CD8-positive, alpha-beta memory T cell (primary cell): ENCODE measurements around the gene MYLK4. TPM values are rescaled to one million over a fixed set of nuclear protein-coding genes. Genes with fewer than 3 reads are reported as not detected.

Source experiments
- CTCF ChIA-PET: fragments of 350-600 bp; sonication (Branson Sonifier 250); formaldehyde crosslinking; loops from one replicate; lab custom pipeline; 2021; ENCODE audit warnings: antibody characterized with exemption; lab: Charles Lee
- POLR2A ChIA-PET: fragments of 350-600 bp; sonication (Branson Sonifier 250); formaldehyde crosslinking; loops from one replicate; lab custom pipeline; 2021; ENCODE audit warnings: antibody characterized with exemption; lab: Charles Lee
- DNase-seq, 5 donors: peaks; one replicate each; pipeline versions ENCODE4 v3.0.0 to v3.0.0-alpha.2; 2020 to 2022; ENCODE audit warnings: mixed read lengths in 1 of 5
- H3K27ac ChIP-seq: one replicate; pipeline ENCODE4 v1.7.0; 2013; ENCODE audit warnings: low read depth, mild to moderate bottlenecking, low read length, moderate library complexity
- H3K27me3 ChIP-seq: 2 replicates; pipeline ENCODE4 v1.7.0; 2013; ENCODE audit warnings: low read length, mild to moderate bottlenecking; ENCODE audit not compliant: insufficient read depth, poor library complexity, severe bottlenecking
- H3K36me3 ChIP-seq: 2 replicates; pipeline ENCODE4 v1.7.0; 2013; ENCODE audit warnings: mild to moderate bottlenecking, low read length, moderate library complexity; ENCODE audit not compliant: insufficient read depth
- H3K4me1 ChIP-seq: 2 replicates; pipeline ENCODE4 v1.7.0; 2013; ENCODE audit warnings: mild to moderate bottlenecking, low read length, moderate library complexity; ENCODE audit not compliant: insufficient read depth
- H3K4me3 ChIP-seq: 2 replicates; pipeline ENCODE4 v1.7.0; 2013; ENCODE audit warnings: mild to moderate bottlenecking, low read length
- H3K9me3 ChIP-seq: 2 replicates; pipeline ENCODE4 v1.7.0; 2013; ENCODE audit warnings: mild to moderate bottlenecking, low read length
- H3K27ac Mint-ChIP-seq, 8 donors: one replicate each; pipeline ENCODE4 v1.8.0; 2020 to 2021; ENCODE audit warnings: mixed read lengths in 8 of 8, mild to moderate bottlenecking in 6 of 8, inconsistent platforms in 3 of 8, moderate library complexity in 3 of 8
- H3K27me3 Mint-ChIP-seq, 2 donors: one replicate each; pipeline ENCODE4 v1.8.0; 2020 to 2021; ENCODE audit warnings: mixed read lengths in 2 of 2, mild to moderate bottlenecking in 1 of 2, moderate library complexity in 1 of 2
- H3K36me3 Mint-ChIP-seq, 3 donors: one replicate each; pipeline ENCODE4 v1.8.0; 2020 to 2021; ENCODE audit warnings: mixed read lengths in 3 of 3, inconsistent platforms in 1 of 3, mild to moderate bottlenecking in 1 of 3
- H3K4me1 Mint-ChIP-seq, 3 donors: one replicate each; pipeline ENCODE4 v1.8.0; 2020 to 2021; ENCODE audit warnings: mixed read lengths in 3 of 3, inconsistent platforms in 1 of 3, mild to moderate bottlenecking in 1 of 3
- H3K4me3 Mint-ChIP-seq, 7 donors: one replicate each; pipeline ENCODE4 v1.8.0; 2020 to 2021; ENCODE audit warnings: mixed read lengths in 7 of 7, mild to moderate bottlenecking in 6 of 7, moderate library complexity in 4 of 7, inconsistent platforms in 2 of 7
- H3K9me3 Mint-ChIP-seq, 5 donors: one replicate each; pipeline ENCODE4 v1.8.0; 2020 to 2022; ENCODE audit warnings: mixed read lengths in 5 of 5, mild to moderate bottlenecking in 3 of 5, moderate library complexity in 2 of 5, inconsistent platforms in 1 of 5
- polyA plus RNA-seq: library from polyadenylated mRNA; unstranded; fragments of 300-500 nt; fragmentation: Illumina TruSeq; gene quantifications from one replicate; pipeline ENCODE4 v1.2.3, GENCODE V29; 2021
- total RNA-seq, 2 experiments: library from RNA; stranded (reverse); gene quantifications; one replicate each; pipeline ENCODE4 v1.2.3, GENCODE V29; 2021

Gene MYLK4
- total and polyA plus RNA-seq, 3 experiments from 2014 or later = 0.22 to 0.24 (median 0.24) TPM

DNA sequence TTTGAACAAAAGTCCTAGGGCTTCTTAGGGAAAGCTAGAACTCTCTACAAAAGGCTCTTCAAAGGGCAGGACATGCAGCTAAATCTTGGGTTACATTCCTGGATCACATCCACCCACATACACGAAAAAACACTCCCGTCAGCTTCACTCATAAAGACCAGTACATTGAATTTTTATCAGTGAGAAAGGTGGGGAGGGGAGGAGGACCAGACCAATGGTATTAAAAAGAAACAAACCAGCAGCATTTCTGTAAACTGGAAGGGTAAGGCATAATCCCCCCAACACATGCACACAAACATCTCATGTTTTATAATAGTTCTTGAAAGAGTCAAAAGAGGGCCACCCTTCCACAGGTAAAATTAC, 31.6 kb downstream of the MYLK4 start:
- Mint-ChIP-seq H3K4me1 (no peaks in the 10 kb centered on the region), H3K27ac (no peak overlapping the region), H3K4me3 (no peak overlapping the region), H3K9me3 (peaks cover 2 to 9% (median 7%) of the 10 kb centered on the region in 5 donors), H3K36me3 (peaks cover 0 to 19% (median 1%) of the 10 kb centered on the region in 3 donors), H3K27me3 (peaks cover 3 to 7% of the 10 kb centered on the region in 2 donors)
- Histone ChIP-seq H3K27me3 (no peaks in the 10 kb centered on the region), H3K9me3 (no peaks in the 10 kb centered on the region), H3K4me3 (no peak overlapping the region), H3K27ac (no peak overlapping the region), H3K4me1 (no peaks in the 10 kb centered on the region), H3K36me3 (no peaks in the 10 kb centered on the region)
- DNase-seq = no peak
- ChIA-PET POLR2A (no interaction called here), CTCF (no interaction called here)

DNA sequence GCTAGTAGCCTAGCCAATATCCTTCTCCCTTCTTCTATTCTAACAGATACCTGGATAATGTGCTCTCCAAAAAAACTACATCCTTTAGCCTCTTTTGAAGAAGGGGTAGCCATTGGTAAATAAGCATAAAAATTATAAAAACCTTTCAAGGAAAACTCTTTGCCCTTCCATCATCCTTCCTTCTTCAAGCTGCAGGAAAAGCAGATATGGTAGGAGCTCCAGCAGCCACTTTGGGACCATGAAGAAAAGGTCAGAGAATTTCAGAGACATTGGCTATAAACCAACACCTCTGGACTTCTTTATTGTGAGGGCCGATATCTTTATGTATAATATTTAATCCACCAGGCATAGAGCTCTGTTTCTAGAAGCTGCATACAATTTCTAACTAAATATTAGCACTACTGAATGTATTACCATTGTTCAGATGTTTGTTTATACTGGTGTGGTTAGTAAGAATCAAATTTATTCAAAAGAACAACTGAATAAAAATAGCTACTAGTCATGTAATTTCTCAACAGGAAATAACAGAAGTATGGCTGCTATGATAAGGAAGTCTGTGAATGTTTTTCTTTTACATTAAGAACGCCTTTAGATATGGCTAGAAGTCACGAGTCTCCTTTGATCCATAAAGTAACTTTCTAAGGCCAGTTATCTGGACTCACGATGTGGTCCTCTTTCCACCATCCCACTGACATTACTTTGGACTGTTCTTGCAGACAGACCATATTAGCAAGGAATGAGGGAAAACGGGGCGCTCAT, 32.2 kb downstream of the MYLK4 start:
- no peak overlapping the region for H3K4me3 ChIP-seq
- ChIA-PET POLR2A (no interaction called here), CTCF (no interaction called here)
- no peaks in the 10 kb centered on the region for H3K36me3 ChIP-seq
- H3K27ac ChIP-seq = no peak overlapping the region
- no peak overlapping the region for H3K4me3 Mint-ChIP-seq
- no peaks in the 10 kb centered on the region for H3K27me3 ChIP-seq
- no peaks in the 10 kb centered on the region for H3K9me3 ChIP-seq
- H3K36me3 Mint-ChIP-seq = peaks cover 0 to 21% (median 1%) of the 10 kb centered on the region in 3 donors
- H3K4me1 Mint-ChIP-seq = no peaks in the 10 kb centered on the region
- no peak overlapping the region for H3K27ac Mint-ChIP-seq
- no peak for DNase-seq
- H3K9me3 Mint-ChIP-seq = peaks cover 2 to 9% (median 7%) of the 10 kb centered on the region in 5 donors
- peaks cover 3 to 6% of the 10 kb centered on the region in 2 donors for H3K27me3 Mint-ChIP-seq
- H3K4me1 ChIP-seq = no peaks in the 10 kb centered on the region

DNA sequence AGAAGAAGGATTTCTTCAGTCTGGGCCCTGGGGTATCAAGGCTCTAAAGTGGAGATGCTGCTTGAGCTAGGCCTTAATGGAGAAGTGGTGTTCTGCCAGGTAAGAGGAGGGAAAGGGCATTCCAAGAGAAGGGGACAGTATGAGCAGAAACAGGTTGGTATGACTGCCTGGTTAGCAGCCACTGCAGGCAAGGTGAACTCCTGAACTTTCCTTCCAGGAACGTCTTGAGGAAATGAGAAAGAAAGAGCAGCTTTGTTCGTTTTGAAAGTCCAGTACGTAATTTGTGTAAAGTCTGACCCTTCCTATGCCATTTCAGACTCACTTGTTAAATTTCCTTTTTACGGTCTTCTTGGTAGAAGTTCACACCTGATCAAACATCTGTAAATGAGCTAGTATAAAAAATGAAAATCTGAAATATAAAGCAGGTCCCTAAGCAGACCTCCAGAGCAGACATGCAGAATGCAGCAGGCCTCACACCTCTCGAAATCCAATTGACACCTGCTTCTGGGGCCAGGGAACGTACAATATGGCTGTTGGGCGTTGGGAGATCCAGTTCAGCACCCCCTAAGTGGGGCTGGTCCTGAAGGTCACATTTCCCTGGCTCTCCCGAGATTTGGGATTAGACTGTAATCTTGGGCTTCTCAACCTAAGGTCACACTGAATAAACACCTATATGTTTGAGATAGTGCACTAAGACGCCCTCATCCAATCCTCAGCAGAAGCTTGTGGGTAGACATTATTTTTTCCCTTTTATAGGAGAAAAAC, 33.6 kb downstream of the MYLK4 start:
- CTCF ChIA-PET = no interaction called here
- H3K27ac Mint-ChIP-seq = no peak overlapping the region
- Histone ChIP-seq H3K27me3 (no peaks in the 10 kb centered on the region), H3K4me3 (no peak overlapping the region), H3K36me3 (no peaks in the 10 kb centered on the region), H3K4me1 (no peaks in the 10 kb centered on the region), H3K9me3 (no peaks in the 10 kb centered on the region), H3K27ac (no peak overlapping the region)
- POLR2A ChIA-PET = no interaction called here
- no peak for DNase-seq
- H3K9me3 Mint-ChIP-seq = peaks cover 2 to 6% (median 5%) of the 10 kb centered on the region in 5 donors
- H3K36me3 Mint-ChIP-seq = peaks cover 0 to 16% (median 1%) of the 10 kb centered on the region in 3 donors
- H3K4me1 Mint-ChIP-seq = no peaks in the 10 kb centered on the region
- no peak overlapping the region for H3K4me3 Mint-ChIP-seq
- H3K27me3 Mint-ChIP-seq = peaks cover 1 to 9% of the 10 kb centered on the region in 2 donors

DNA sequence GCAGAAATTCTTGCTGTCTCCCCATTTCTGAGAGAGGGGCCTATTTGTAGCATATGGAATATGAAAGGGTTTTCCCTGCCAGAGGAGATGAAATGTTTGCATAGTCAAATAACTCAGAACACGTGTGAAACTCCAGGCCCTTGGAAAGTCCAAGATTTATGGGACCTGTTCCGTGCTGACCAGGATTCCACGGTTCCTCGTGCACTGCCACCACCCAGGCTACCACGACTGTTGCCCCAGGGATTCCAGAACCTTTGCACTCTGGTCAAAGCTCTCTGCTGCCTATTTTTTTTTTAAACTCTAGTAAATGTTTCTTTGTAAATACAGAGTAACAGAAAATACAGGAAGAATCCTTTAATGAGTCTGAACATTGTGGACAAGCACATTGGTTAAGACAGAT, 35.0 kb downstream of the MYLK4 start:
- Histone ChIP-seq H3K27ac (no peak overlapping the region), H3K27me3 (no peaks in the 10 kb centered on the region), H3K4me3 (no peak overlapping the region), H3K36me3 (no peaks in the 10 kb centered on the region), H3K4me1 (no peaks in the 10 kb centered on the region), H3K9me3 (no peaks in the 10 kb centered on the region)
- Mint-ChIP-seq H3K4me1 (no peaks in the 10 kb centered on the region), H3K36me3 (peaks cover 0 to 18% (median 1%) of the 10 kb centered on the region in 3 donors), H3K9me3 (peaks cover 0 to 13% (median 0%) of the 10 kb centered on the region in 5 donors), H3K27me3 (peaks cover 4 to 15% of the 10 kb centered on the region in 2 donors), H3K4me3 (no peak overlapping the region), H3K27ac (no peak overlapping the region)
- no peak for DNase-seq
- POLR2A ChIA-PET = no interaction called here
- CTCF ChIA-PET = no interaction called here

DNA sequence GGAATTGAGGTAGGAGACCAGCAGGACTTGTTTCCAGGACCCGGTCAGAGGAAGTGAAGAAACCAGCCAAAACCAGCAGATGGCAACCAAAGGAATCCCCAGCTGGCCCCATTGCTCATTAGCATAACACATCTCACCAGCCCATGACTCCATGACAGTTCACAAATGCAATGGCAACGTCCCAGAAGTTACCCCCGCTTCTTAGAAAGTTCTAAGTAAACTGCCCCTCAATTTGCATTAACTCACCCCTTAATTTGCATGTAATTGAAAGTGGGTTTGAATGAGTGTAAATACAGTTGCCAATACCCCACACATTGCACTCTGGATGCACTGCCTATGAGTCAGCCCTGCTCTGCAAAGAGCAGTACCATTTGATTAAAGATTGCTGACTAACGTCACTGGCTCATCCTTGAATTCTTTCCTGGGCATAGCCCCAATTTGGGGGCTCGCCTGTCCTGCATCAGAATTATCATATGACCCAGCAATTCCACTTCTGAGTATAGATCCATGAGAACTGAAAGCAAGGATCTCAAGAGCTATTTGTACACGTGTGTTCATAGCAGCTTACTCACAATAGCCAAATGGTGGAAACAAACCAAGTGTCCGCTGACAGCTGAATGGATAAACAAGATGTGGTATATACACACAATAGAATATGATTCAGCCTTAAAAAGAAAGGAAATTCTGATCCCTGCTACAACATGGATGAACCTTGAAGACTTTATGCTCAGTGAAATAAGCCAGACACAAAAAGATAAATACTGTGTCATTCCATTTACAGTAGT, 36.4 kb downstream of the MYLK4 start:
- ChIA-PET POLR2A (no interaction called here), CTCF (no interaction called here)
- Mint-ChIP-seq H3K27ac (no peak overlapping the region), H3K9me3 (peaks cover 0 to 24% (median 7%) of the 10 kb centered on the region in 5 donors), H3K36me3 (peaks cover 0 to 26% (median 0%) of the 10 kb centered on the region in 3 donors), H3K4me3 (no peak overlapping the region), H3K4me1 (no peaks in the 10 kb centered on the region), H3K27me3 (peaks cover 7 to 24% of the 10 kb centered on the region in 2 donors)
- Histone ChIP-seq H3K36me3 (no peaks in the 10 kb centered on the region), H3K9me3 (no peaks in the 10 kb centered on the region), H3K4me1 (no peaks in the 10 kb centered on the region), H3K27ac (no peak overlapping the region), H3K4me3 (no peak overlapping the region), H3K27me3 (no peaks in the 10 kb centered on the region)
- DNase-seq = no peak

DNA sequence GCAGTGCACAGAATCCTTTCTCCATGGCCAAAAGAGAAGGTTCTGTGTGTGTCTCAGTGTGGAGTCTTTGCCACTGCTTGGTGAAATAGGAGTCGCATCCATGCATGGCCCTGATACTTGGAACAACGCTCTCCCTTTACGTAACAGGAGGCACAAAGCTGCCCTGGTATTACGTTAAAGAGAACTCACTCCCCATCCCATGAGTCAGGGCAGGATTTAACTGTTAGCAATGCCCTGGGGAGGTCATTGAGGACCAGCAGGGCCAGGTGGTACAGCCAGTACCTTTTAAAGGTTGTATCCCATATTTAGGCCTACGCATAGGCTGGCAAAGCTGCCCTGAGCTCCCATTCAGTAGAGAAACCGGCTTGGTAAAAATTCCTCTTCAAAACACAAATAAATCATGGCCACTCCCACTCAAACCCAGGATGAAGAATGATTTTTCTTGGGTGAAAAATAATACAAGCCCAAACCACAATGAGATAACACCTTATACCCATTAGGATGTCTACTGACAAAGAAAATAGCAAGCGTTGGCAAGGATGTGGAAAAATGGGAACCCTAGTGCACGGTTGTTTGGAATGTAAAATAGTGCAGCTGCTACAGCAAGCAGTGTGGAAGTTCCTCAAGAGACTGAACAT, 37.1 kb downstream of the MYLK4 start:
- Mint-ChIP-seq H3K36me3 (peaks cover 0 to 28% (median 0%) of the 10 kb centered on the region in 3 donors), H3K4me3 (no peak overlapping the region), H3K27me3 (peaks cover 7 to 30% of the 10 kb centered on the region in 2 donors), H3K9me3 (peaks cover 0 to 26% (median 7%) of the 10 kb centered on the region in 5 donors), H3K27ac (no peak overlapping the region), H3K4me1 (no peaks in the 10 kb centered on the region)
- ChIA-PET POLR2A (no interaction called here), CTCF (no interaction called here)
- Histone ChIP-seq H3K4me3 (no peak overlapping the region), H3K4me1 (no peaks in the 10 kb centered on the region), H3K9me3 (no peaks in the 10 kb centered on the region), H3K36me3 (no peaks in the 10 kb centered on the region), H3K27me3 (no peaks in the 10 kb centered on the region), H3K27ac (no peak overlapping the region)
- DNase-seq = no peak

DNA sequence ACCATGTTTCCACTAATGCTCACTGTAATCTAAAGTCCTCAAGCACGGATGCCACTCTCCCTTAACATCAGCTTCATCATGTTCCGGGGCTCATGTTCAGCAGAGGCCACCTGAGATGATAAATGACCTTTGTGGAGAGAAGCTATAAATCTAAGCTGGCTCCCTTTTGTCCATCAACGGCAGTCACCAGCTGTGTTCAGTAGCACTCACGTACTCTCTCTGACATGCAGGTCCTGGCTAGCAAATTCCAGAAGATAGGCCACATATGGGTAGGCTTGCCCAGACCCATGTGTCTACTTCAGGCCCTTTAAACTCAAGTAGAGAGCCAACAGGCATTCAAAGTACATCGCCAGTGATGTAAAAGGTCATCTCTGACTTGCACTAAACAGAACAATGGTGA, 38.6 kb downstream of the MYLK4 start:
- Mint-ChIP-seq H3K4me1 (no peaks in the 10 kb centered on the region), H3K4me3 (no peak overlapping the region), H3K27me3 (peaks cover 7 to 40% of the 10 kb centered on the region in 2 donors), H3K27ac (no peak overlapping the region), H3K36me3 (peaks cover 0 to 28% (median 0%) of the 10 kb centered on the region in 3 donors), H3K9me3 (peaks cover 0 to 26% (median 7%) of the 10 kb centered on the region in 5 donors)
- Histone ChIP-seq H3K27ac (no peak overlapping the region), H3K4me3 (no peak overlapping the region), H3K4me1 (no peaks in the 10 kb centered on the region), H3K27me3 (no peaks in the 10 kb centered on the region), H3K9me3 (no peaks in the 10 kb centered on the region), H3K36me3 (no peaks in the 10 kb centered on the region)
- DNase-seq = no peak
- ChIA-PET CTCF (interaction anchor here (0.9 kb wide), 1 partner anchor 18 kb away, joined by 3 read pairs; no protein-coding TSS in a partner anchor), POLR2A (no interaction called here)
